Fibroblast of villous mesenchyme (primary cell): Measurements from ENCODE around the gene PCDHGA5. TPM values are rescaled to one million over a fixed set of nuclear protein-coding genes. Genes with fewer than 3 reads are reported as not detected.
"Not testable (repeated sequence)": the region's sequence is repeated elsewhere in the genome, so short reads cannot be mapped to it uniquely, and the experiment has no call there.

Experiments
- DNase-seq: peaks from one replicate; pipeline ENCODE4 v3.0.0-alpha.2; 2010; ENCODE audit warnings: low read depth
- H3K4me3 ChIP-seq: 2 replicates; pipeline ENCODE4 v1.5.1; 2011; ENCODE audit warnings: low read depth, mild to moderate bottlenecking, low read length
- total RNA-seq: library from RNA; depleted of rRNA; stranded (reverse); fragments of >200 nt; gene quantifications from 2 replicates; pipeline ENCODE4 v1.2.3, GENCODE V29; 2012
- TF ChIP-seq, protein P1 (sequence below): IDR thresholded peaks from 2 replicates; pipeline ENCODE4 v1.5.1; 2012; ENCODE audit warnings: low read depth, mild to moderate bottlenecking, low read length; ENCODE audit not compliant: insufficient read depth

Gene PCDHGA5
- total RNA-seq, 1 donor: 1.3 TPM

DNA sequence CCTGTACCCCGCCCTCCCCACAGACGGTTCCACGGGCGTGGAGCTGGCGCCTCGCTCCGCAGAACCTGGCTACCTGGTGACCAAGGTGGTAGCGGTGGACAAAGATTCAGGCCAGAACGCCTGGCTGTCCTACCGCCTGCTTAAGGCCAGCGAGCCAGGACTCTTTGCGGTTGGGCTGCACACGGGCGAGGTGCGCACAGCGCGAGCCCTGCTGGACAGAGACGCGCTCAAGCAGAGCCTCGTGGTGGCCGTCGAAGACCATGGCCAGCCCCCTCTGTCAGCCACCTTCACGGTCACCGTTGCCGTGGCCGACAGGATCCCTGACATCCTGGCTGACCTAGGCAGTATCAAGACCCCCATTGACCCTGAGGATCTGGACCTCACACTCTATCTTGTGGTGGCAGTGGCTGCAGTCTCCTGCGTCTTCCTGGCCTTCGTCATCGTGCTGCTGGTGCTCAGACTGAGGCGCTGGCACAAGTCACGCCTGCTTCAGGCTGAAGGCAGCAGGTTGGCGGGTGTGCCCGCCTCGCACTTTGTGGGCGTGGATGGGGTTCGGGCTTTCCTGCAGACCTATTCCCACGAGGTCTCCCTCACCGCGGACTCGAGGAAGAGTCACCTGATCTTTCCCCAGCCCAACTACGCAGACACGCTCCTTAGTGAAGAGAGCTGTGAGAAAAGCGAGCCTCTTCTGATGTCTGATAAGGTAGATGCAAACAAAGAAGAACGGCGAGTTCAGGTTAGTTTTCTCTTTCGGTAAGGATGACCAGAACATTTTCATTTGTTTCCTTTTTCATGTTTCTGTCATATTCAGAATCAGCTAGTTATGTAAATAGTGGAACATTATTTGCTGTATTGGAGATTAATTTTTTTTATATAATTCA is 2.3 kb downstream of the PCDHGA5 start:
- no peak overlapping the region for H3K4me3 ChIP-seq
- TF ChIP-seq, protein P1, sequence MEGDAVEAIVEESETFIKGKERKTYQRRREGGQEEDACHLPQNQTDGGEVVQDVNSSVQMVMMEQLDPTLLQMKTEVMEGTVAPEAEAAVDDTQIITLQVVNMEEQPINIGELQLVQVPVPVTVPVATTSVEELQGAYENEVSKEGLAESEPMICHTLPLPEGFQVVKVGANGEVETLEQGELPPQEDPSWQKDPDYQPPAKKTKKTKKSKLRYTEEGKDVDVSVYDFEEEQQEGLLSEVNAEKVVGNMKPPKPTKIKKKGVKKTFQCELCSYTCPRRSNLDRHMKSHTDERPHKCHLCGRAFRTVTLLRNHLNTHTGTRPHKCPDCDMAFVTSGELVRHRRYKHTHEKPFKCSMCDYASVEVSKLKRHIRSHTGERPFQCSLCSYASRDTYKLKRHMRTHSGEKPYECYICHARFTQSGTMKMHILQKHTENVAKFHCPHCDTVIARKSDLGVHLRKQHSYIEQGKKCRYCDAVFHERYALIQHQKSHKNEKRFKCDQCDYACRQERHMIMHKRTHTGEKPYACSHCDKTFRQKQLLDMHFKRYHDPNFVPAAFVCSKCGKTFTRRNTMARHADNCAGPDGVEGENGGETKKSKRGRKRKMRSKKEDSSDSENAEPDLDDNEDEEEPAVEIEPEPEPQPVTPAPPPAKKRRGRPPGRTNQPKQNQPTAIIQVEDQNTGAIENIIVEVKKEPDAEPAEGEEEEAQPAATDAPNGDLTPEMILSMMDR: no peak

GRCh38 chr5:141369994-141370848 is 6.3 kb downstream of the PCDHGA5 start, which contains the start of gene PCDHGB3:
TSS of gene PCDHGB3 (plus strand) at chr5:141370242. CDS start at chr5:141370395, 153 bp downstream.
- DNase-seq: peak; percentile 54
- TF ChIP-seq, protein P1: peak; percentile 50
- peak within 1 kb of the TSS; percentile 31 for H3K4me3 ChIP-seq

More for the DNA sequence above, 2.3 kb downstream of the PCDHGA5 start:
- no peak for DNase-seq

- TF ChIP-seq, protein P1: no peak
- no peak overlapping the region for H3K4me3 ChIP-seq
These were observed 7.9 kb downstream of the PCDHGA5 start for GRCh38 chr5:141371572-141372475.

GRCh38 chr5:141373673-141374317 is 9.8 kb downstream of the PCDHGA5 start, which contains the start of gene PCDHGA6:
TSS of gene PCDHGA6 (plus strand) at chr5:141373891. CDS start at chr5:141374084, 193 bp downstream.
- peak within 1 kb of the TSS; percentile 44 for H3K4me3 ChIP-seq
- DNase-seq: peak; percentile 43
- TF ChIP-seq, protein P1: peak; percentile 65

More at GRCh38 chr5:141371572-141372475, 7.9 kb downstream of the PCDHGA5 start:
- DNase-seq: no peak

DNA sequence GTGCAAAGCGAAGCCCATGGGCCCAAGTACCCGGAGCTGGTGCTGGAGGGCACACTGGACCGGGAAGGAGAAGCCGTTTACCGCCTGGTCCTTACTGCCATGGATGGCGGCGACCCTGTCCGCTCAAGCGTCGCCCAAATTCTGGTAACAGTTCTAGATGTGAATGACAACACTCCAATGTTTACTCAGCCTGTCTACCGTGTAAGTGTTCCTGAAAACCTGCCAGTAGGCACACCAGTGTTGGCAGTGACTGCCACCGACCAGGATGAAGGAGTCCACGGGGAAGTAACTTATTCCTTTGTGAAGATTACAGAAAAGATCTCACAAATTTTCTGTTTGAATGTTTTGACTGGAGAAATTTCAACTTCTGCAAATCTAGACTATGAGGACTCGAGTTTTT is 10.7 kb downstream of the PCDHGA5 start:
- no peak overlapping the region for H3K4me3 ChIP-seq
- no peak for DNase-seq
- TF ChIP-seq, protein P1: no peak

DNA sequence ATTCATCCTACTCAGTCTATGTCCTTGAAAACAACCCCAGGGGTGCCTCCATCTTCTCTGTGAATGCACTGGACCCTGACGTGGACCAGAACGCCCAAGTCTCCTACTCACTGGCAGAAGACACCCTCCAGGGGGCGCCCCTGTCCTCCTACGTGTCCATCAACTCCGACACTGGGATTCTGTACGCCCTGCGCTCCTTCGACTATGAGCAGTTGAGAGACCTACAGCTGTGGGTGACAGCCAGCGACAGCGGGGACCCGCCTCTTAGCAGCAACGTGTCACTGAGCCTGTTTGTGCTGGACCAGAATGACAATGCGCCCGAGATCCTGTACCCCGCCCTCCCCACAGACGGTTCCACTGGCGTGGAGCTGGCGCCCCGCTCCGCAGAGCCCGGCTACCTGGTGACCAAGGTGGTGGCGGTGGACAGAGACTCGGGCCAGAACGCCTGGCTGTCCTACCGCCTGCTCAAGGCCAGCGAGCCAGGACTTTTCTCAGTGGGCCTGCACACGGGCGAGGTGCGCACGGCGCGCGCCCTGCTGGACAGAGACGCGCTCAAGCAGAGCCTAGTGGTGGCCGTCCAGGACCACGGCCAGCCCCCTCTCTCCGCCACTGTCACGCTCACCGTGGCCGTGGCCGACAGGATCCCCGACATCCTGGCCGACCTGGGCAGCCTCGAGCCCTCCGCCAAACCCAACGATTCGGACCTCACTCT is 11.6 kb downstream of the PCDHGA5 start:
- not testable (repeated sequence) for DNase-seq

More for the DNA sequence above, 11.6 kb downstream of the PCDHGA5 start:
- H3K4me3 ChIP-seq: not testable (repeated sequence)
